Choroid plexus epithelial cell (primary cell): ENCODE results near the gene ACOT8.

Experiments used
- DNase-seq: peaks from one replicate; pipeline ENCODE4 v3.0.0-alpha.2; 2010; ENCODE audit warnings: low read depth
- H3K4me3 ChIP-seq: 2 replicates; pipeline ENCODE4 v1.5.1; 2011; ENCODE audit warnings: low read depth, mild to moderate bottlenecking, control low read depth, low read length, moderate library complexity
- CTCF ChIP-seq: conservative IDR thresholded peaks from 2 replicates; pipeline ENCODE4 v1.5.1; 2011; ENCODE audit warnings: low read depth, mild to moderate bottlenecking, control low read depth, inconsistent platforms, low read length, moderate library complexity

The ACOT8 gene

GRCh38 chr20:45898285-45898684, 41.1 kb upstream of the ACOT8 start:
- no peak for TF ChIP-seq CTCF
- no peak for DNase-seq
- H3K4me3 ChIP-seq = no peak overlapping the region

GRCh38 chr20:45897692-45898091, 40.5 kb upstream of the ACOT8 start:
- no peak for DNase-seq
- no peak for TF ChIP-seq CTCF
- no peak overlapping the region for H3K4me3 ChIP-seq

GRCh38 chr20:45897289-45897688, 40.1 kb upstream of the ACOT8 start:
- DNase-seq = no peak
- TF ChIP-seq CTCF = no peak
- no peak overlapping the region for H3K4me3 ChIP-seq

- H3K4me3 ChIP-seq = no peak overlapping the region
- no peak for DNase-seq
- TF ChIP-seq CTCF = no peak
Observed at GRCh38 chr20:45896641-45897161, 39.5 kb upstream of the ACOT8 start.

GRCh38 chr20:45894797-45895196, 37.6 kb upstream of the ACOT8 start:
- no peak for TF ChIP-seq CTCF
- H3K4me3 ChIP-seq = no peak overlapping the region
- no peak for DNase-seq

GRCh38 chr20:45893831-45894230, 36.6 kb upstream of the ACOT8 start:
- no peak for DNase-seq
- H3K4me3 ChIP-seq = no peak overlapping the region
- no peak for TF ChIP-seq CTCF

- peak overlapping the region; percentile 10 for H3K4me3 ChIP-seq
- TF ChIP-seq CTCF = no peak
- peak; percentile 60 for DNase-seq
Observed at GRCh38 chr20:45892828-45893500, 35.8 kb upstream of the ACOT8 start.
